Parathyroid adenoma (tissue), 2 donors: Measurements from ENCODE around the gene HS6ST2.

Experiments
- H2AFZ ChIP-seq: fragments of 300-600 bp; sonication (generic); one replicate; pipeline ENCODE4 v1.7.0; 2017; ENCODE audit warnings: antibody characterized with exemption, mild to moderate bottlenecking
- H3K27ac ChIP-seq: fragments of 300-600 bp; sonication (generic); one replicate; pipeline ENCODE4 v1.7.0; 2017
- H3K27me3 ChIP-seq: fragments of 300-600 bp; sonication (generic); one replicate; pipeline ENCODE4 v1.7.0; 2017; ENCODE audit warnings: low read length; ENCODE audit not compliant: control insufficient read depth, insufficient read depth
- H3K36me3 ChIP-seq: fragments of 300-600 bp; sonication (generic); one replicate; pipeline ENCODE4 v1.7.0; 2017; ENCODE audit warnings: low read length; ENCODE audit not compliant: control insufficient read depth, insufficient read depth
- H3K4me1 ChIP-seq: fragments of 300-600 bp; sonication (generic); one replicate; pipeline ENCODE4 v1.7.0; 2017; ENCODE audit warnings: control low read depth
- H3K4me2 ChIP-seq: fragments of 300-600 bp; sonication (generic); one replicate; pipeline ENCODE4 v1.7.0; 2017; ENCODE audit warnings: low read length
- H3K4me3 ChIP-seq: fragments of 300-600 bp; sonication (generic); one replicate; pipeline ENCODE4 v1.7.0; 2017; ENCODE audit warnings: low read depth, low read length
- H3K79me2 ChIP-seq: fragments of 300-600 bp; sonication (generic); one replicate; pipeline ENCODE4 v1.7.0; 2017; ENCODE audit warnings: control low read depth
- H3K9ac ChIP-seq: fragments of 300-600 bp; sonication (generic); one replicate; pipeline ENCODE4 v1.7.0; 2017; ENCODE audit warnings: mild to moderate bottlenecking
- H3K9me3 ChIP-seq: fragments of 300-600 bp; sonication (generic); one replicate; pipeline ENCODE4 v1.7.0; 2017; ENCODE audit warnings: low read length; ENCODE audit not compliant: control insufficient read depth
- CTCF ChIP-seq: fragments of 300-600 bp; sonication (generic); IDR thresholded peaks from one replicate; pipeline ENCODE4 v1.7.0; 2017; ENCODE audit warnings: antibody characterized with exemption, mild to moderate bottlenecking
- donor health status: primary hyperparathyroidism.

The HS6ST2 gene

DNA sequence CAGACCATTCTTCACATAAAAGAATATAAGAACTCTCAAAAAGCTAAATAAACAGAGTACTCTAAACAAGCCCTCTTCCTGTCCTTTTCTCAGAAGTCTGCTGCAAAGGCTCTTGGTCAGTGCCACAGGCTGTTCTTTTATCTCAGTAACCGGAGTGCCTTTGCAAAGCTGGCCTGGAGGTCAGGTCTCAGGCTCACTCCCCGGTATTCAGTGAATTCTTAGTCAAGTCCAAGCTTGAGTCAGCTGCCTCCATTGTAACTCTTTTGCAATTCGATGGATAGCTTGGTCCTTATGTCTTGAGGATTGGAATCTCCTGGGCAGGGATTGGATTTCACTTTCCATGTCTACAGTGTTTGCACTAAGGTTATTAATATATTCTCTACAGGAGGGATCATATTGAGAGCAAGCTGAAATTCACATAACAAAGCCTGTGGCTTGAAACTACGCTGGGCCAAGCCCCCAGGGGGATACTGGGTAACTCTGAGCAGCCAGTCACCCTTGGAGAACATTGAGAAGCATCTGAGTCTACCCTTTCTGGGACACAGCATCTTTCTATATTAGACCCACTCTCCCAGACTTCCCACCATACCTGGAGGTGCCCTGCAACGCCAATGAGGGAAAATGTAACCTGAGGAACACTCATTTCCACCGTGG, 10.0 kb upstream of the HS6ST2 start:
- Histone ChIP-seq H3K27me3 (no peaks in the 10 kb centered on the region), H3K36me3 (no peaks in the 10 kb centered on the region), H3K9ac (no peak overlapping the region), H3K79me2 (no peaks in the 10 kb centered on the region), H3K4me3 (no peak overlapping the region), H3K4me2 (no peak overlapping the region), H3K27ac (no peak overlapping the region), H3K9me3 (no peaks in the 10 kb centered on the region), H2AFZ (no peak overlapping the region), H3K4me1 (no peaks in the 10 kb centered on the region)
- TF ChIP-seq CTCF, result no peak

DNA sequence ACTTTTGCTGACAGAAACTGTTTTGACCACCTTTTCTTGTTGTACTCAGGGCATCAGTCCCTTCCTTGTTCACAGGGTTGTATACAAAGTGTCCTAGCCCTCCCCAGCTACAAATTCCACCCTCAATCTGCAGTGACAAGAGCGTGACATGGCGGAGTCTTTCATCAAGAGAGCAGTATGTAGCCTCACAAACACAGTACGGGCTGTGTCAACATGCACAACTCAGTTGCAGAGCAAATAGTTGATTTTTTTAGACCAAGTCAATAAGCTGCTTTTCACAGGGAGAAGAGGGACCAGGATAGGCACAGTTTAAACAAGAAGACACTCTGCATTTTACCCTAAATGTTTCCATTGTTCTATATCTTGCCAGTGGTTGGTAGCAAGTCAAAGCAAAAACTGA, 8.6 kb upstream of the HS6ST2 start:
- Histone ChIP-seq H3K79me2 (no peaks in the 10 kb centered on the region), H3K27me3 (no peaks in the 10 kb centered on the region), H3K4me1 (no peaks in the 10 kb centered on the region), H3K9ac (no peak overlapping the region), H3K4me3 (no peak overlapping the region), H3K4me2 (no peak overlapping the region), H3K36me3 (no peaks in the 10 kb centered on the region), H3K27ac (no peak overlapping the region), H3K9me3 (no peaks in the 10 kb centered on the region), H2AFZ (no peak overlapping the region)
- TF ChIP-seq CTCF, result no peak

DNA sequence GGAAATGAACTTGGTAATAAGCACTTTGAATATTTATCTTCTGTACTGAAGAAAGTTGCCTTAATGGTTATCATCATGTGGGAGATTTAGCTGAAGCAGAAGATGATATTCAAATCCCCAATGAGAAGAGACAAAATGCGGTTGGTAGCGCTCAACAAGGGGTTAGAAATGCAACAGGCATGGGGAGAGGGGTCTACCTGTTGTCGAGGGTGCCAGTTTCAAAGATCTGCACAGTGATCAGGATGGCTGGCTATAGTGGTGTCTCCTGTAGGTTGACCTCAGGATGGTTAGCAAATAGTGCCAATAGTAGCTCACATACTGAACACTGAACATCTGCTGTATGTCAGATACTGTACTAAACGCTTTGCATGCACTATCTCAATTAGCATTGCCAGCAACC, 7.0 kb upstream of the HS6ST2 start:
- no peak overlapping the region for H3K4me2 ChIP-seq
- H3K9me3 ChIP-seq, result no peaks in the 10 kb centered on the region
- H3K4me1 ChIP-seq, result no peaks in the 10 kb centered on the region
- no peak overlapping the region for H3K4me3 ChIP-seq
- H3K79me2 ChIP-seq, result no peaks in the 10 kb centered on the region
- H3K27ac ChIP-seq, result no peak overlapping the region
- no peak overlapping the region for H3K9ac ChIP-seq
- H2AFZ ChIP-seq, result no peak overlapping the region
- no peak for TF ChIP-seq CTCF
- H3K27me3 ChIP-seq, result no peaks in the 10 kb centered on the region
- H3K36me3 ChIP-seq, result no peaks in the 10 kb centered on the region

DNA sequence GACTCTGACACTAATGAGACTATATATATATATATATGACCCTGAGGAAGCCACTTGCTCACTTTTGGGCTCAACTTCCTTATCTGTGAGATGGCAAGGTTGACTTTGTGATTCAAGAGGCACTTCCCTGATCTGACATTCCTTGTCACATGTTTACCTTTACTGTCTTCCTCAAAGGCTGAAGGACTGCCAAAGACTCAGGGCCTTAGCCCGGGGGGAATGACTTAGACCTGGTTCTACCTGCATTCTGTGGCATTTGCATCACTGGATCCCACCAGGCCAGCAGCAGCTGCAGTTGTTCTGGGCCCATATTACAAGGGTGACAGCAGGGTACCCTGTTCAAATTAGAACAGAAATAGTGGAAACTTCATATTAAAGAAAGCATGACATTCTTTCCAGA, 3.1 kb upstream of the HS6ST2 start:
- Histone ChIP-seq H3K4me1 (no peaks in the 10 kb centered on the region), H3K27ac (no peak overlapping the region), H3K79me2 (no peaks in the 10 kb centered on the region), H3K9me3 (no peaks in the 10 kb centered on the region), H3K4me2 (no peak overlapping the region), H2AFZ (no peak overlapping the region), H3K27me3 (no peaks in the 10 kb centered on the region), H3K9ac (no peak overlapping the region), H3K4me3 (no peak overlapping the region), H3K36me3 (no peaks in the 10 kb centered on the region)
- no peak for TF ChIP-seq CTCF
